Stimulated activated naive CD4-positive, alpha-beta T cell treated with Interleukin-2 at 50 U/mL for 16 hours (primary cell): ENCODE results near the gene TATDN3.
"Not testable (repeated sequence)": the region's sequence is repeated elsewhere in the genome, so short reads cannot be mapped to it uniquely, and the experiment has no call there.

Experiments
- DNase-seq: peaks from one replicate; lab custom pipeline; 2025; lab: John Stamatoyannopoulos, UW

Gene TATDN3

DNA sequence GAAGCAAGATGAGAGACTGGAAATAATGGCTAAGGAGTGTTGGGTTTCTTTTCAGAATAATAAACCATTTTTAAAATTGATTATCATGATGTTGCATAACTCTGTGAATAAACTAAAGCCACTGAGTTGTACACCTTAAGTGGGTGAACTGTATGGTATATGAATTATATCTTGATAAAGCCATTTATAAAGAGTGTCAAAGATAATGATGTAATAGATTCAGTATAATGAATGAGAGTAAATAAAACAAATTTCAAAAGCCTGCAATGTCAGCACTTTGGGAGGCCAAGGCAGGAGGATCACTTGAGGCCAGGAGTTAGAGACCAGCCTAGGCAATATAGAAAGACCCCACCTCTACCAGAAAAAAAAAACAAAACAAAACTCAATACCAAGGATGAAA is 16.5 kb upstream of the TATDN3 start:
- DNase-seq, result no peak

DNA sequence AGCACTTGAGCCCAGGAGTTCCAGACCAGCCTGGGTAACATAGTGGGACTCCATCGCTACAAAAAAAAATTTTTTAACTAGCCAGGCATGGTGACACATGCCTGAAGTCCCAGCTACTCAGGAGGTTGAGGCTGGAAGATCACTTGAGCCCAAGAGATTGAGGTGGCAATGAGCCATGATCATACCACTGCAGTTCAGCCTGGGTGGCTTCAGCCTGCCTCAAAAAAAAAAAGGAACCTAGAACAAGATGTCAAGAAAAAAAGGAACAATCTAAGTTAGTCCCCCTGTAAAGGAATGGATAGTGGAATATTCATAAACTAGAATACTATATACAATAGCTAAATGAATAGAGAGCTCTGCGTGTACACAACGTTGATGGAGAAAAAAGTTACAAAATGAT is 14.5 kb upstream of the TATDN3 start:
- no peak for DNase-seq

DNA sequence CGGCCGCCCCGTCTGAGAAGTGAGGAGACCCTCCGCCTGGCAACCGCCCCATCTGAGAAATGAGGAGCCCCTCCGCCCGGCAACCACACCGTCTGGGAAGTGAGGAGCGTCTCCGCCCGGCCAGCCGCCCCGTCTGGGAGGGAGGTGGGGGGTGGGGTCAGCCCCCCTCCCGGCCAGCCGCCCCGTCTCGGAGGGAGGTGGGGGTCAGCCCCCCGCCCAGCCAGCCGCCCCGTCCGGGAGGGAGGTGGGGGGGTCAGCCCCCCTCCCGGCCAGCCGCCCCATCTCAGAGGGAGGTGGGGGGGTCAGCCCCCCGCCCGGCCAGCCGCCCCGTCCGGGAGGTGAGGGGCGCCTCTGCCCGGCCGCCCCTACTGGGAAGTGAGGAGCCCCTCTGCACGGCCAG is 12.6 kb upstream of the TATDN3 start:
- DNase-seq, result not testable (repeated sequence)

DNA sequence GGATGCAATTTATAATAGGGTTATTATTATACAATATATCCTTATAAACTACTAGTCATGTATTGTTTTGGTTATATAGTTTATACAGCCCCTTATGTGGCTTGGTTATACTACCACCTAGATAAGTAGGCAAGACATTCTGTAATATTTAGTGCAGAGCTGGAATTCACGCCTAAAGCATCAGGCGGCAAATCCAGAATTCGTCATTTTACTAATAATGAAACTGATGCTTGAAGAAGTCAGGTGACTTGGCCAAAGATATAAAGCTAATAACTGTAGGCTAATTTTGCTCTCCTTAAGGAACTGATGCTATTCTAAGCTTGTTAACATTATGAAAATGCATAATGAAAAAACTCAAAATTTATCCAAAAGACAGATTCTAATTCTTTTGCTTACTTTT is 10.9 kb upstream of the TATDN3 start:
- no peak for DNase-seq

DNA sequence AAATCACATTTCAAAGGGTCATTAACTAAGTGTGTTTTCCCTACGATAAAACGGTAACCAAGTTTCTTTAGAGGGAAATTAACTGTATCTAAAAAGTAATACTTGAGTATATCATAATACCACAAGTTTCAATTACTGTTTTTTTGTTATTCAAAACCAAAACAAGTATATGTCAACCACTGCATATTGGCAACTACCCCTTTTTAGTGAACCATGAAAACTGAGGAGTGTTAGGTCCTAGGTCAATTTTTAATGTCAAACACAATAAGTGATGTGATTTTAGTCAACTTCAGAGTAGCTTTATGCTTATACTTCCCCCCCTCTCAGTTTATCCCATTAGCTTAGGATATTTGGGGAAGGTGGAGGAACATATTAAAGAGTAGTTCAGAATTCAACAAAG is 10.5 kb upstream of the TATDN3 start:
- DNase-seq, result no peak

DNA sequence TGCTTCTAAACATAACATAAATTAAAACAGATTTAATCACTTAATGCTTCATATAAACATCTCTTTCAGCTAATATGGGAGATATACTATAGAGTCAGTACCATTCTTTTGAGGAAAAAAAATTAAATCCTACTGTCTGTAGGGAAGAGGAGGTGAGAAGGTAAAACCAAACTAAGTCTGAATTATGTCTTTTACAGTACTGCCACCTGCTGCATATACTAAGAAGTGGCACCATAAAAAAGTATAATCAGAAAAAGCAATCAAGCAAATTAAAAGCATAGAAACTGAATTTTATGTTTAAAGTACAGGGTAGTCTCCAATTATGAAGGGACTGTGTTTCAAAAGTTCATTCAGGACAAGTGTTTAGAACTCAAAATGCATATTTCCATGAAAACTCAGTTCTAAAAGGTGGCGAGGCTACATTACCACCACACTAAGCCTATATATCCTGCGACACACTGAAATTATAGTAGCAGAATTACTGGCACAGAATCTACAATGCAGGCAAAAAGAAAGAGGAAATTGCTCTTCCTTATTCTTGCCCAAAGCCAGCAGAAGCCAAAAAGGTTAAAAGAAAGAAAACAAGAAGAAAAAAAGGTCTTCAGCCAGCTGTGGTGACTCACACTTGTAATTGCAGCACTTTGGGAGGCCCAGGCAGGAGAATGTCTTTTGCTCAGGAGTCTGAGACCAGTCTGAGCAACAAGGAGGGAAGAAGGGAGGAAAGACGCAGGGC is 9.1 kb upstream of the TATDN3 start:
- DNase-seq, result no peak

DNA sequence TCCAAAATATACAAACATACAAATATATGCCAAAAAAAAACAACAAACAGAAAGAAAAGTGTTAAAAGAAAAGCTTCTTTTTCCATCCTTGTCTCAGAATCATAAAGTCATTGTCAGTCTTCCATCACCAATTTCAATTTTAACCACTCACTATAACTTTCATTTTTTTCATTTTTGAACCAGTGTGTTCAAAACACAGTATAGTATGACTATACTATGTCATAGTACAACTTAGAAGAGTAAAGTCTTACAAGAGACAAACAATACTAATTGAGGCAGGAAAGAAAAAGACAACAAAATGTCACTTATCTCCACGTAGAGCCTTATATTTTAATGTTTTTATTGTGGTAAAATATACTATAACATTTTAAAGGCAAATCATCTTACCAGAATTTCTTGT is 7.7 kb upstream of the TATDN3 start:
- DNase-seq, result no peak

DNA sequence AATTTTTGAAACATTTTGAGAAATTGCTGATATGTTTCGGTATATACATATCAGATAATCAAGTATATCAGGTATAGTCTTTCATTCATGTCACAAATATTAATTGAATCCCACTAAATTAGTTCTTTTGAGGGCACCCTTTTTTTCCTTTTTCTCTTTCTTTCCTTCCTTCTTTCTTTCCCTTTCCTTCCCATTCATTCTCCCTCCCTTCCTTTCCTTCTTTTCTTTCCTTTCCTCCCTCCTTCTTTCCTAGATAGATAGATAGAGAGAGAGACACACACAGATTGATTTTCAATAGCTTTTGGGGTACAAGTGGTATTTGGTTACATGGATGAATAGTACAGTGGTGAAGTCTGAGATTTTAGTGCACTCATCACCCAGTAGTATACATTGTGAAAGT is 5.8 kb upstream of the TATDN3 start:
- no peak for DNase-seq

DNA sequence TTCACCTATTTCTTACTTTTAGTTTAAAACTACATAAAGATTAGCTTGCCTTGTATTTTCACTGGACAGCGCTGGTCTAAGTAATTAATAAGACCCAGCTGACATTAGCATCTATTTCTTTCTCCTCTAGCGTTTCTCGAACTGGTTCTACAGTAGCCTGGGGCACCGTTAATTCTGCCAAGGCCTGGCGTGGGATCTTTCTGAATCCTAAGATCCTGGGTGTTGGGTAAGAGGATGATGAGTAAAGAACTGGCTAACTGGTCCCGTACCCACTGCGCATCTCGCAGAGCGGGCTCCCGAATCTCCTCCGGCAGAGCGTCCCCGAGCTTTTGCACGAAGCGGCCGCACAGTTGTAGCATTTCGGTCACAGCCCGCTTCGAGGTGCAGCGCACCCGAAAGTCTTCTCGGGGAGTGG is 426 bp upstream of the TATDN3 start:
- DNase-seq, result no peak

DNA sequence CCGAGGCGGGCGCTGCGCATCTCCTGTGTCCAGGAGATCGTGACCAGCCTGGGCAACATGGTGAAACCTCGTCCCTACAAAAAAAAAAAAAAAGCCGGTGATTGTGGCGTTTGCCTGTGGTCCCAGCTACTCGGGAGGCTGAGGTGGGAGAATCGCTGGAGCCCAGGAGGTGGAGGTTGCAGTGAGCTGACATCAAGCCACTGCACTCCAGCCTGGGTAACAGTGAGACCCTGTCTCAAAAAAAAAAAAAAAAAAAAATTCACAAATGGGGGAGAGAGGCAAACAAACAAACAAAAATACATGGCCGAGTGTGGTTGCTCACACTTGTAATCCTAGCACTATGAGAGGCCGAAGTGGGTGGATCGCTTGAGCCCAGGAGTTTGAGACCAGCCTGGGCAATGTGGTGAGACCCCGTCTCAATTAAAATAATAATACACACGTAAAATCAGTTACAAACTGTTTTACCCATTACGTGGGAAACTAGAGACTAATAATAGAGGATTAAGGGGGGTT is 758 bp downstream of the TATDN3 start:
- DNase-seq, result no peak

DNA sequence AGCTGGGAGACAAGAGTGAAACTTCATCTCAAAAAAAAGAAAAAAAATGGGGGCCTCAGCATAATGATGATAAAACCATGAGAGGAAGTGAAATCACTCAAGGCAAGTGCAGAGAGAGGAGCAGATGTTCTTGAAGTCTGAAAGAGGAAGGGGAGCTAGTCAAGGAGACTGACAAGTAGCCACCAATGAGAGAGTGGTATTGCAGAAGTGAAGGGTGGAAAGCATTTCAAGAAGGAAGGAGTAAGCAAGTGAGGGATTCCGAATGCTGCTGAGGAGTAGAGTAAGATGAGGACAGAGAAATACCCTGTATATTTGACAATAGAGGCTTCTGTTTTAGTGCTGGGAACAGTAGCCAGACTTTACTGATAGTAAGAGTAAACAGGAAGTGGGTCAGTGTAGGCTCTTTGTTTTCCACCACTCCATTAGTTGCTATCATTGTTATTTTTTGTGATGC is 2.9 kb downstream of the TATDN3 start:
- no peak for DNase-seq

DNA sequence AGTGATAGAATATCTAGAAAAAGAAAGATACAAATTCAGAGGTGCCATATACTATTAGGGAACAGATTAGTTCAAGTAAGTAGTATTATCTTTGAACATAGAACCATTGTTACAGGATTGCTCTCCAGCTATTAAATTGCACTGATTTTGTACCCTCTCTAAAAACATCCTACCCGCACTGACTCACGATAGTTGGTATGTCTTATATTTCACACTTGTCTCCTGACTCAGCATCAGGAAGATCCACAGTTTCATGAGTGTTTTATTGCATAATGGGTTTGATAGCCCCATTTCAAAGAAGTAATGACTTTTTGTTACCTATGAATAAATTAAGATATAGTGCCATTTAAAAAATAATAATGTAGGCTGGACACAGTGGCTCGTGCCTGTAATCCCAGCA is 6.0 kb downstream of the TATDN3 start:
- DNase-seq, result no peak

DNA sequence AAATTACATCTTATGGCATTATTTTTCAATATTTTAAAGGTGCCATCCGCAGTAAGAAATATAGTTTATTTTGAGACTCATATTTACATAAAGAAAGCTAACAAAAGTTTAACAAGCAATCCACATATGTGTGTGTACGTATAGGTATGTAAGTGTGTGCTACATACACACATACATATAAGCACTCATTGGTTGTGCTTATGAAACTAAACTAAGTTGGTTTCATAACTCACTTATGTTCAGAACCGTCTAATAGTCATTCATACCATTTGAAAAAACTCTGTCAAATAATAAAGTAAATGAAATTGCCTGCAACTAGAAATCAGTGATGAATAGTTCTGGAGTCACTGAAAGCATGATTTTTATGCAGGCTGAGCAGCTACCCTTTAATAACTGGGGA is 14.1 kb downstream of the TATDN3 start:
- DNase-seq, result no peak

DNA sequence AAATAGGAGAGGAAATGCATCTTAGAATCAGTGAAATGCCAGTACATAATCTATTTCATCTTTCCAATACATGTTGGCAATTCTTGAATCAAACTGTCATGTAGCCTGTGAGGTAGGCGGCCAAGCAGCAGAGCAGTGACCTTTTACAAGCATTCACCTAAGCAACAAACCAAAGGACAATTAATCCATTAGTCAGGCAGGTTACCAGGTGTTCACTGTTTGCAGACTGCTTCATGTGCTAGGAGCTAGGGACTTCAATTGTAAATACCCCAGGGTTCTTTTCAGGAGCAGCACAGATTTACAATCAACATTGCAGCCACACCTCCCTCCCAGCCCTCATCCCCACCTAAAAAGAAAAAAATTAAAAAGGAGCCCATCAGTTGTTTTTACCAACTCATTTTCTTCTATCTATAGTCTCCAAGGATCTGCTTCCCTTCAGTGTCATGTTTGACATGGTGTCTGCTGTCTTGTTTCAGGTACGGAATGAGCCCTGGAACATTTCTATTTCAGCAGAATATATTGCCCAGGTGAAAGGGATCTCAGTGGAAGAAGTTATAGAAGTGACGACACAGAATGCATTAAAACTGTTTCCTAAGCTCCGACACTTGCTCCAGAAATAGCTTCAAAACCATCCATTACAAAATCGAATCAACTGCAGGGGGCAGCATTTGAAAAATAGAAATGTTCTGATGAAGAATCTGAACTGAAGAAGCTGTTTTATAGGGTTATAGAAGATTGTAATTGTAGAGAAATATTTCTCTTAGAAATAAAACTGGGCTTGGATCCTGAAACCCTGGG is 23.0 kb downstream of the TATDN3 start:
- DNase-seq, result no peak

DNA sequence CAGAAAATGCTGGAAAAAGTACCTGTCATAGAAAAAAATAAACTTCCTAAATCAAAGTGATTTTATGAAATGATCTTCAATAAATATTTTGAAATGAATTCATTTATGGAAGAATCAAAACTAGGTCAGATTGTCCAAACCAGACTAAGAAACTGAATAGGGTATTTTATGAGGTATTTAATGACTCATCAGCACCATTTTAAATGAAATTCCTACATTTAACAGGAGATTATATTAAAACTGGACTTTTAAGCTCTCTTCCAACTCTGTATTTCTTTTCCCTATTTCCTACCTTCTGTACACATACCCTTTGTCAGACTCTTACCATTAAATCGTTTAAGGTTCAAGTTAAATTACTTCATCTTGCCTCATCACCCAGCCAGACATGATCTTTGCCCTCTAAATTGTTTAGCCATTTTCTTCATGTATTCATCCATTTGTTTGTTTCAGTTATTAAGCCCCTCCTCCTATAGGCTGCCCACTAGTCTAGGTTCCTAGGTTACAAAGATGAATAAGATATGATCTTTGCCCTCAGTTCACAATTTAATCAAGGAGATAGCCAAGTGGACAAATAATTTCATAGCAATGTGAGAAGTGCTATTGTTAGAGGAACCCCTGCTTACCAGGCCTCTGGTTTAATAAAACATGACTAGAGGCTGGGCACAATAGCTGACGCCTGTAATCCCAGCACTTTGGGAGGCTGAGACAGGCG is 25.0 kb downstream of the TATDN3 start:
- DNase-seq, result no peak

DNA sequence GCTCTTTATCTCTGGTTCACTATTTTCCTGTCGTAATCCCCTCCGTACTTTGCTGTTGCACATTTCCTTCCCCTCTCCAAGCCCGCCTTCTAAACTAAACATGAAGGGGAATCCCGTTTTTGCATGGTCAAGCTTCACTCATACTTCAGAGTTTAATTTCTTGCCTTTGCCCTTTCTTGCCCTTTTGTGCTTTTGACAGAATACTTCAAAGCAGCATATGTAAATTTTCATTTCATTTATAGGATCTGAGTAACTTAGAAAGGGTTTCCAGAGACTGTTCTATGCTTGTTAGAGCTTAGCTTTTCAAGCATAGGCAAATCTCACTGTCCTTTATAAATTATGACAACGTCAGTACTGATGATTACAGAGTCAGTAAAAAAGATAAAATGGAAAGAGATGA is 28.0 kb downstream of the TATDN3 start:
- DNase-seq, result no peak

DNA sequence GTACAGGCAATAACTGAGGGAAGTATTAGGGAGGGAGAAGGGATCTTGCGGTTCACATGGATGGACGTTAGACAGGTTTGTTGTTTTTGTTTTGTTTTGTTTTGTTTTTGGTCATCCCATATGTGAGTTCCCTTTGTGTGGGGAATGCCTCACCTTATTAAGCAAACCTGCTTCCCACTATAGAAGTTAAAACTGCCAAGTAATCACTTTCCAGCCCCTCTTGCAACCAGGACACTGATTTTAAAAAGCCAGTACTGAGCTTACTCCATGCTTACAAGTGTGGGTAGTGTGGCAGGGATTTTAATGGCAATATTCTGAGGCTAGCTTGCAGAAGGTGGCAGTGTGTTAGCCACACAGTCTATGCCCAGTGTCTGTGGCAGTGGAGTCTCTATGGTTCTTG is 29.3 kb downstream of the TATDN3 start:
- no peak for DNase-seq

DNA sequence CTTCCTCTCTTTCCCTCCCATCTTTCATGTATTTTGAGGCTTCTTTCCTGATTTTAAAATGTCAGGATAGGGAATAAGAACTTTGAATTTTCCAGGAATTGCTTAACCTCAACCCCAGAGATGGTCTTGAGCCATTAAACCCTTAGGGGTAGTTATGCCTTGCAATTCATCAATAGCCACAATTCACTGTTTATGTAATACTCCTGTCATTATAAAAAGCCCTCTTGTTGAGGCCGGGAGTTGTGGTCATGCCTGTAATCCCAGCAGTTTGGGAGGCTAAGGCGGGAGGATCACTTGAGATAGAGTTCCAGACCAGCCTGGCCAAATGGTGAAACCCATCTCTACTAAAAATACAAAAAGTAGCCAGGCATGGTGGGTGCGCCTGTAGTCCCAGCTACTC is 31.3 kb downstream of the TATDN3 start:
- DNase-seq, result no peak

DNA sequence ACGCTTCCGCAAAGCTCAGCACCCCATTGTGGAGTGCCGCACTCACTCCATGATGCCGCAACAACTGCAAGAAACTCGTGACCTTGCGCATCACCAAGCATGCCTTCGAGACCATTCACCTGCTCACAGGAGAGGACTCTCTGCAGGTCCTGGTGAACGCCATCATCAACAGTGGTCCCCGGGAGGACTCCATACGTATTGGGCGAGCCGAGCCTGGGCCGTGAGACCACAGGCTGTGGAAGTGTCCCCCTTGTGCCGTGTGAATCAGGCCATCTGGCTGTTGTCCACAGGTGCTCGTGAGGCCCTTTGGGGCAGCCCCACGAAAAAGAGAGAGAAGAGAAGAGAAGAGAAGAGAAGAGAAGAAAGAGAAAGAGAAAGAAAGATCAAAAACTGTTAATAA is 32.5 kb downstream of the TATDN3 start:
- DNase-seq, result no peak

DNA sequence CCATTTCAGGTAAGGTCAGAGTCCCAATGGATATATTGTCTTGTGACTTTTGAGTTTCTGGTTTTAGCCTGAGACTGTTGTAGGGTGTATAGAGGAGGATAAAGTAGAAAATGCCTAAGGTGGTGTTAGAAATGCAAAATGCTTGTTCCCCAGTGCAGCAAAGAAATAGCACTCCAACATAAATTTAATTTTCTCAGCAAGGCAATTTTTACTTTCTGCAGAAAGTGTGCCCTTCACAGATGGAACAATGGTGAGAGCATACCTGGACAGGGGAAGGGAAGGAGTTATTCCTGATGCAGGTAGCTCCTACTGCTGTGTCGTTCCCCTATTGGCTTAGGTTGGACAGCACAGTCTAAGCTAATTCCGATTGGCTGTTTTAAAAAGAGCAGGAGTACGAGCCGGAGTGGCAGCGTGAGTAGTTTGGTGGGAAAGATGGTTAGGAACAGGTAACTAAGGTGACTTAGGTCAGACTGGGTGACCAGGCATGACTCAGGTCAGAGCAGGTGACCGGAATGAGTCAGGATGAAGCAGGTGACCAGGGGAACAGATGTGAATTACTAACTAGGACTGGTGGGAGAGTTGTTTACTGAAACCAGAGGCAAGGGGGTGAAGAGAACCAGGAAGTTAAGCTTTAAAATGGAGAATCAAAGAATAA is 34.2 kb downstream of the TATDN3 start:
- no peak for DNase-seq

DNA sequence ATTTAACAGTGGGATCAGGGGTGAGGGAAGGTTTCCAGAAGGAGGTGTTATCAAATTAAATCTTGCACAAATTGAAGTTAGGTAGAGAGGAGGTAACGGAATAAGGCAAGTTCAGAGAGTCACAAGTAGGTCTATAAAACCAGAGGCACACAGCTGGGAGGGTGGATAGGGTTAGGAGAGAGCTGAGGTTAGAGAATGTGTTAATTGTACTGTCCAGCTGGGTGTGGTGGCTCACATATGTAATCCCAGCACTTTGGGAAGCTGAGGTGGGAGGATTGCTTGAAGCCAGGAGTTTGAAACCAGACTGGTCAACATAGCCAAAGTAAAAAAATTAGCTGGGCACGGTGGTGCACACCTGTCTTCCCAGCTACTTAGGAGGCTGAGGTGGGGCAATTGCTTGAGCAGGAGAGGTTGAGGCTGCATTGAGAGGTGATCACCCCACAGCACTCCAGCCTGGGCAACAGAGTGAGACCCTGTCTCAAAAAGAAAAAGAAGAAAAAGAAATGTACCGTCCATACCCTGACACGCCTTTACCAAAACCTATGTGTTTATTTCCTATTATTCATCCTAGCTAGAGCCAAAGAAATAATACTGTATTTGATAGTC is 35.6 kb downstream of the TATDN3 start:
- no peak for DNase-seq

DNA sequence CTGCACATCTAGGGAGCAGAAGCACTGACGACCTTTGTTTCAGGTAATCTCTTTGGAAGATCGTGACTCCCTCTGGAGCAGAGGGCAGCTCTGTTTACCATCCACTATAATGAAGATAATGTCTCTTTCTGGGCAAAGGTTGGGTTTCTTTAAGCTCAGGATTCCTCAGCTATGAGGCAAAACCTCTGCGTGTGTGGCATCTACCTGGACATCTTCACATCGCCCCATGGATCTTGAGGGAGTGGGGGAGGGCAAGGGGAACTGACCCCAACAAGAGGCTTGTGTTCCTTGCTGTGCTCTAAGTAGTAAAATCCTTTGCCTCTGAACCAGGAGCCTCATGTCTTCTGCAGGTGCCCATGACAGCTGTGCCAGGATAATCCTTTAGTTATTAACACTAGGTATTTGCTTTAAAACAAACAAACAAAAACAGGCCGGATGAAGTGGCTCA is 36.2 kb downstream of the TATDN3 start:
- DNase-seq, result no peak
